GM20000 (cell line): Measurements from ENCODE around the gene ARHGAP42.

ENCODE experiments used
- DNase-seq: peaks from one replicate; pipeline ENCODE4 v3.0.0; 2012; ENCODE audit warnings: low spot score
- CTCF ChIP-seq: IDR thresholded peaks from 2 replicates; pipeline ENCODE4 v1.5.1; 2012; ENCODE audit warnings: mild to moderate bottlenecking, control low read depth; ENCODE audit errors: extremely low read depth, missing control alignments

Gene ARHGAP42

GRCh38 chr11:100942016-100942415, 254.9 kb downstream of the ARHGAP42 start:
- no peak for TF ChIP-seq CTCF
- no peak for DNase-seq

GRCh38 chr11:100948936-100949335, 261.8 kb downstream of the ARHGAP42 start:
- TF ChIP-seq CTCF: no peak
- no peak for DNase-seq

- no peak for TF ChIP-seq CTCF
- no peak for DNase-seq
Measured at GRCh38 chr11:100949443-100949842, 262.4 kb downstream of the ARHGAP42 start.

GRCh38 chr11:100955318-100955717, 268.2 kb downstream of the ARHGAP42 start:
- DNase-seq: no peak
- no peak for TF ChIP-seq CTCF

- DNase-seq: no peak
- TF ChIP-seq CTCF: no peak
Measured at GRCh38 chr11:100956351-100956750, 269.3 kb downstream of the ARHGAP42 start.

GRCh38 chr11:100957499-100957898, 270.4 kb downstream of the ARHGAP42 start:
- no peak for DNase-seq
- TF ChIP-seq CTCF: no peak

GRCh38 chr11:100961633-100962032, 274.5 kb downstream of the ARHGAP42 start:
- DNase-seq: no peak
- no peak for TF ChIP-seq CTCF

- no peak for TF ChIP-seq CTCF
- no peak for DNase-seq
Measured at GRCh38 chr11:100963375-100963774, 276.3 kb downstream of the ARHGAP42 start.
